HG02798 (cell line): ENCODE measurements around the gene RREB1.

Experiments
- ATAC-seq: cut with Tn5 transposase; IDR thresholded peaks from one replicate; pipeline ENCODE4 v1.9.1; 2021; ENCODE audit warnings: mild to moderate bottlenecking; ENCODE audit not compliant: unreplicated experiment, poor library complexity

RREB1 gene

DNA sequence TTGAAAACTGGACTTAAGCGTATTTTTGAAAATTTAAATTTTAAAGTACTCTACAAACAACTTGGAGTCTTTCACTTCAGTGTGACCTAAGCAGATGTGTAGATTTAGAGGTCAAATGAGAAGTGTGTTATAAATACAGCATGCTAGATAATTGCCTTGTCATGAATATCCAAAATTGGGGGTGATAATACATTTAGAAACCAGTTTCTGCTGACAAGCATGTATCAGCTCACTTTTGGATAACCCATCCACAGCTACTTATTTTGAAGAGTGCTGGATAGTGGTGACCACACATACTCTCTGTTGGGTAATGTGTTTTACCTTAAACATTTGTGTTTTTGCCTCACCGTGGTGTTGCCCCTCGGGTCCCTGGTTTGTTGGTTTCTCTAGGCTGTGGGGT lies 14.9 kb downstream of the RREB1 start:
- ATAC-seq, result no peak

DNA sequence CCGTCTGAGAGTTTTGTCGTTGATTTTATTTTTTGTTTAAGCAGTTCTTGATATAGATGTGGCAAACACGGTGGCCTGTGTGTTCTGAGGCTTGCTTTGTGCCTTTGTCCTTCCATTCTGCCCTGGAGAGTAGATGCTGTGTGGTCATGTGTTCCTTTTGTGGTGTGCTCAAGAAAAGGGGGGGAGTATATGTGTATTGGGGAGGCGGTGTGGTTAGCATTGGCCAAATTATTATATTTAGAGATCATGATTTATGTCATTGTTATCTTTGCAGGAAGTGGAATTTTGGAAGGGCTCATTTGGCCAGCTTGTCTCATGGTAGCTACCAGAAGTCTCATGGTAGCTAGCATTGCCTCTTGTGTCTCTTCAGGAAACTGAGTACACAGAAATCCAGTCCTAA lies 16.4 kb downstream of the RREB1 start:
- no peak for ATAC-seq

DNA sequence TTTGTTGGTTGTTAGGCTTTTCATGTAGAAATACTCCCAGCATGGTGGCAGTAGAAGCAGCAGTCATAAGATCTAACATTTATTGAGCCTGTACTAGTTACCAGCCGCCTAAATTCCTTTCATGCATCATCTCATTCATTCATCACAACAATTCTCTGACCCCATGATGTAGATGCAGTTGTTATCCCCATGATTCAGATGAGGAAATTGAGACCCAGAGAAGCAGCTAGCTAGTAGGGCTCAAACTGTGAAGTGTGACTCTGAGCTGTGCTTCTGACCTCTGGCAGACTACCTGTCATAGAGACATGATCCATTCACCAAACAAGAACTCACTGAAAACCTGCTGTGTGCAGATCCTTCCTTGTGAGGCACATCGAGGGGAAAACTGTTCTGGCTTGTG lies 16.9 kb downstream of the RREB1 start:
- no peak for ATAC-seq

DNA sequence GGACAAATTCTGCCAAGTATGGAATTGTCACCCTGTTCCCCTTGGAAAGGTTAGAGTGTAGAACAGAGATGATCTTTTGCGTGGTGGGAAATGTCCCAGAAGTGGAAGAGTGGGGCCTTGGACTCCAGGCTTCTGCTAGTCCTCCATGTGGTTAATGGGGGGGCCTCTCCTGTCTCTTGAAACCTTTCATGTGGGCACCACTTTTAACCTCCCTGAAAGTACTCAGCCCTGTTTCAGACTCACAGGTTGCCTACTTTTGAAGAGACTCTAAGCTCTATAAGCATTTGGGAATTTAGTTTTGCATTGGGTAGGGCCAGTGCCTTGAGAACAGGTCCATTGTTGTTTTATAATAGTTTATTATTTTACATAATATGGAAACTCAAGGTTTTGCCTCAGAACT lies 17.5 kb downstream of the RREB1 start:
- ATAC-seq, result no peak

DNA sequence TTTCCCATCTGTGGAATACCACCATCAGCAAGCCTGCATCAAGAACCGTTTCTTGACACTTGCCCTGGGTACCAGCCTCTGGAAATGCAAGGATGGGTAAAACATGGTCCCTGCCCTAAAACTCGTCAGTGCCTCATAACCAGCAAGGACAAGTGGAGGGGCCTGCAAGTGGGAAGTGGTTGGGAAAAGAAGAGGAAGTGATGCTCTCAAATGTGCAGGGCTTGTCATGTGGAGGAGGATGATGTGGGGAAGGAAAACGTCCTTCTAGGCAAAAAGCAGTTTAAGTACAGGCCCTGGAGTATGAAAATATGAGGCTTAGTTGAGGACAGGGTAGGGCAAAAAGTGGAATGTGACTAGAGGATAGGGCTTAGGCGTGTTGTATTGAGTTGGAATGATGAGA lies 19.0 kb downstream of the RREB1 start:
- ATAC-seq, result no peak

DNA sequence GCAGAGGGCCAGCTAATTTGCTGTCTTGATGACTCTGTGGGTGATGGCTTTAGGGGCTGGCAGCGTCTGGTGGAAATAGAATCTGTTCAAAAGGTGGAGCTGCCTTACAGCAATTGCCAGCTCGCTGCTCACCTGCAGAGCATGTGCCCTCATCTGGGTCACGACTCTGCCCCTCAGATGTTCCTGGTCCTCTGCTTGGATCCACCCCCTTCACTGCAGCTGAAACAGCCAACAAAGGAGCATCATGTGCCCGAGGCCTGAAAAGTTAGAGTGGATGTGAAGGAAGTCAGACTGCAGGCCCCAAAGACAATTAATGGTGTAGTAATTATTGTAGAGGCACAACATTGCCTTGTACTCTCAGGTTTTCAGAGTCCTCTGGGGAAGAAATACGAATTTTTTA lies 19.9 kb downstream of the RREB1 start:
- no peak for ATAC-seq

DNA sequence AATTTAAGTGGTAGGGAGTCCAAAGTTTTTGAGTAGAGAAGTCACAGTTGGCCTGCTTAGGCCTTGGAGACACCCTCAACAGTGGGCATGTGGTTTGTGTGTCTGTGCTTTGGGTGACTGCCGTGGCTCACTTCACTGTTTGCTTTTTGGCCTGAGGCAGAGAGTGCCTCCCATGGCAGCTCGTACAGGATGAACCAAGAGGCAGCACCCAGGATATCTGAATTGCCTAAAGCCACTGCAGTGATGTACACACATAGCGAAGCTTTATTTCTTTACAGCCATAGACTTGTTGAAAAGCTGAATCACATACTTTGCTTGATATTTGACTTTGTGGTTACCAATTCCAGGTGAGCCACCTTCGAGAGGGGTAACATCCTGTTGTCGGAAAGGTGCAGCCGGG lies 21.6 kb downstream of the RREB1 start:
- ATAC-seq, result no peak

DNA sequence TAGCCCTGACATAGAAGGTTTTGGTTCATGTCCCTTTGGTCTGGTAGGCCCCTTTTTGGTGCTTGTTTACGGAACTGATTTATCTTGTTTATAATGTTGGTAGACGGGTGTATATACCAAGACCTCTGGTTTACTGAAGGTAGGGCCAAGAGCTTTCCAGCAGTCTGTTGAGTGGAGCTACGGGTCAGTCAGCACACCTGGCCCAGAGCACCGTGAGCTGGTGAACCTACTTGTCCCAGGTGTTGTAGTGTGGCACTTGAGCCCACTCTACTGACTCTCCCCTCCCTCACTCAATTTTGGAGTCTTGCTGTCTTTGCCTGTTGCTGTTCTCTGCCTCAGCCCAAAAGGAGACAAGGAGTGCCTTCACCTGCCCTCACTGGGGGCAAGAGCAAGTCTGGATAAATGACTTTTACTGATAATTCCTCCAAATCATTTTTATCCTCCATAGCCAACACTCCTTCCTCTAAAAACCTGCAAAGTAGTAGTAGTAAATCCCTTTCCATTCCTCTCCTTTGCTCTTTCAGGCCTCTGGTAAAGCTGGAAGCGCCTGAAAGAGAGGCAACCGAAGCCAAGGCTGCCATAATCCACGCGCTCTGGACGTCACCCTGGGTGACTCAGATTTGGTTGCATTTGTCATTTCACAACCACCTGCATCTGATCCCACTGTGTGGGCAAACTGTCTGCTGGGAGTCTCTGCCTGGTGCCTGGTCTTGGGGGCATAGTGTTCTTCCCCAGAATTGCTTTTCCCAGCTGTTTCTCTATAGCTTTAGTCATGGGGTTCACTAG lies 22.2 kb downstream of the RREB1 start:
- no peak for ATAC-seq

DNA sequence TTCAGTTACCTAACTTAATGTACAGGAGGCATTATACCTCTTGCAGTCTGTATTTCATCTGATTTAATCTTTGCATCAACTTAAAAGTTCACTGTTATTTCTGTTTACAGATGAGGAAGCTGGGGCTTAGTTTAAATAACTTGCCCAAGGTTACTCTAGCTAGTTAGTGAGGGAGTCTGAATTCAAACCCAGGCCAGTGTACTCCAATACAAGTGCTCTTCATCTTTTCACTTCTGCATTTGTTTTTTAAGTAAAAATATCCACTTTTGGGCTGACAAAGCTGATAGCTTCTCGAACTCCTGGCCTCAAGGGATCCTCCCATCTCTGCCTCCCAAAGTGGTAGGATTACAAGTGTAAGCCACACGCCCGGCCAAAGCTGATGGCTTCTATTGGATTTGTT lies 23.6 kb downstream of the RREB1 start:
- no peak for ATAC-seq

DNA sequence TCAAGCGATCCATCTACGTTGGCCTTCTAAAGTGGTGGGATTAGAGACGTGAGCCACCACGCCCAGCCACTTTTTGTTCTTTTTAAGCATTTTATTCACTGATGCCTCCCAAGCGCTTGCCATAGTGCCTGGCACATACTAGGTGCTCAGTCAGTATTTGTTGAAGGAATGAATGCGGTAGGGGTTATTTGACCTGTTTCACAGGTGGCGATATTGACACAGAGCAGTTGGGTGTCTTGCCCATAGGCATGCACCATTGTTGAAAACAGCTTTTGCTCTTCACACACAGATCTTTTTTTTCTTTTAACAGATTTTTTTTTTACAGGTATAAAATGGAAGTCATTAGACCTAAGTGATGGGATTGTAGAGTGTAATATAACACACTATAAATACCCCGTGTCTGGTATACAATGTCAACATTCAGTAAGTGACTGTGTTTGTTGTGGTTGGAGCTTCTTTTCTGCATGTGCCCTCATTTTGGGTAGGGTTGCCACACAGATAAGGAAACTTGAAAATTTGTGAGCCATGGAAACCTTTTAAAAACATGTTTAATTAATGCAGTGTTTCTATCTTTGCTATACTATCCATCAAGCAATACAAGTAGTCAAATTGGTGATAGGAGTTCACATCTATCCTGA lies 24.8 kb downstream of the RREB1 start:
- no peak for ATAC-seq

DNA sequence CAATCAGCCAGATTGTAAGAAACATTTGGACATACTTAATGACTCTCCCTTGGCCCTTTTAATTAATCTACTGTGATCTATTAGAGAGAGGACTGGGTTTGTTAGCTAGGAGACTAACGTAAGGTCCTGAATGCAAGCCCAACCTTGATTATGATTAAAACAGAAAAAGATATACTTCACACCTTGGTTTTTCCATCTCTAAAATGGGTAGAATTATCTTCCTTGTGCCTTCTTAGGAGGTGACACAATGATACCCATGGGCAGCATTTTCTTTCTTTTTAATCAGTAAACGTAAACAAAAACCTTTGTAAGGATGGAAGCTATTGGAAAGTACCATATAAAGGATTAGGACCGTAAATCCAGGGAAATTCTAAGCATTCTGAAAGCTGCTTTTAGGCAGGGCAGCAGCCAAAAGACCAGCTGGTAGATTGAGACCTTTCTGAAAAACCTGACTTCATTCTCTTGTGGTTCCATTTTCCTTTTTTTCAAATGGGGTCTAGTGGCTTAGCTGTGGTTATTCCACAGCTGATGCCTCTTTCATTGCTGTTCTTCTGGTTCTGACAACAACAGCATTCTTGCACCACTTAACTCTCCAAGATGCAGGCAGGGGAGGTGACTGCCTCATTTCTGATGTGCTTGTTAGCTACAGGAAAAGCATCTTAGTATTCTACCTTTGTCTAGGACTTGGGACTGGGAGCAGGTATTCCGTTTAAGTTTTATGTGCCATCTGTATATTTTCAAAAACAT lies 27.4 kb downstream of the RREB1 start:
- ATAC-seq, result no peak

DNA sequence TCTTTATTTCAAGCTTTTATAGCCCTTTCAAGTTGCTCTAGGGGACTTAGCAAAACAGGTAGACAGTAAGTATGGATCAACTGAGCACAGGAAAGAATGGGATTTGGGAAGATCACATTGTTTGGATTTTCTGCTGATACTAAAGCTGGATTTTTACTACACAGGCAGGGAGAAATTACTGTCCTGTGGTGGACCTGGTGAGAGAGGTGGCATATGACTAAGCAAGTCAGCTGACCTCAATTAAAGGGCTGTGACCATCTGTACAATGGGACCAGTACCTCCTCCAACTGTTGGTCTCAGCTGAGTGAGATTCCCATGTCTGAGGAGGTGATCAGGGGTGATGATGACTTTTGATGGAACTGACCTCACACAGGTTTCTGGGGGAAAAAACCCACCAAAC lies 28.0 kb downstream of the RREB1 start:
- no peak for ATAC-seq

DNA sequence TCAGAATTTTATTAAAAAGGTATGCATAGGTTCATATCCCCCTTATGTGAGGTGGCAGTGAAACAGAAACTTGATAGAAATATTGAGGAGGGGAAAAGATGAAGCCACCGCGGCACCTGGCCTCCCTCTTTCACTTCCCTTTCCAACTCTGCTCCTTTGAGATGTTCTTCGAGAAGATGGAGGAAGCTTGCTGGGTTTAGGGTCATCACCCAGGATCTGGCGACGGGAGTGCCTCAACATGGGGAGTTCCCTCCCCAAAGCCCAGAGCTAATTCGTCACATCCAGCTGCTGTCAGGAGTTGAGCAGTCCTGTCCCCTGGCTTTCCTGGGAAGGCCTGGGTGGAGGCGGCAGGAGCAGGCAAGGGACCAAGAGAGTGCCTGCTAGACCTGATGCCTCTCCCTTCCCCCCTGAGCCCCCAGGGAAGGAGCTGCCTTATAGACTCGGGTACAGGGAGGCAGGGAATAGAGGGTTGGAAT lies 29.1 kb downstream of the RREB1 start:
- peak; percentile 43 for ATAC-seq

DNA sequence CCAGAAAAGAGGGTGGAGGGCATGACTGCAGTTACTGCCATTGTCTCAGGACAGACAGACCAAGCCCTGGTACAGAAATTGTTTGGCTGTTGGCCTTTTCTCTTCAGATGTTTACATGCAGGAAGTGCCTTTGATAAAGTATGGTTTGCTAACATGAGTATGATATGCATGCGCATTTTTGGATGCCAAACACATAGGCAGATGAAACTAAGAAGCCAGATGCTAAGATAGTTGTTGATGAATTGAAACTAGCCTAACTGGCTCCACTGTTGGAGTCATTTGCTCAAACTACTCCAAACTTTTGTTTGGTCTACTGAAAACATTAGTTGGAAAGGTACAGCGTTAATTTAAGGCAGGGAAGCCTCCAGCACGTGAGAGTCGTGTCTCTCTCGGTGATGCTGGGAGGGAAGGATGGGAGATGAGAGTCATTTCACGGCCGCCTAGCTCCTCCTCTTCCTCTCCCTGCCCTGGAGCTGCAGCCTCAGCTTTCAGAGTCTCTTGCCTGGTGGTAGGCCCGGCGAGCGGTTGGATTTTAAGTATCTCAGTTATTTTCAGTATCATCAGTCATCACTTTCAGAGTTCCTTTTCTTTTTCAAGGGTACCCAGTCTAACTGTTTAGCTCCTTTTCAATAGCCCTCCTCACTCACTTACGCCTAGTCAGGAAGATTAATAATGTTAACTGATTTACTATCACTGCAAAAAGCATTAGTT lies 29.7 kb downstream of the RREB1 start:
- ATAC-seq, result peak; percentile 44

DNA sequence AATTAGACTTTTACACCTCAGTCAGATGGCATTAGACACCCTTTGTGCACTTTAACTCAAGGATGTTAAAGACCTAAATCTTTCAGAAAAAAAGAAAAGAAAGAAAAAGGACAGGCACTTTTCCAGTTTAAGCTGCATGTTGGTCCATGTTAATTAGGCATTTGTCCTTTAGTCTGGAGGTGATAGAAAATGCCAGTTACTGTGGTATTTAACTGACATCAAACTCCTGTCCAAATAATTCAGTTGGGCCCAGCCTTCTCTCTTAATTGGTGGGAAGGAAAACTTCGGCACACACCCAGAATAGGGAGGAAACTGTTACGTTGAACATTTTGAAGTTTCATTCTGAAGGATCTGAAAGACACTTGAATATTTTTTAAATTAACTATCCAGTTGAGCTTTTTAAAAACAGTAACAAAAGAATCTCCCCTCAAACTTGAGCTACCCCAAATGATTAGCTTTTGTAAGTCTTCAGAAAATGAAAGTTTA lies 30.3 kb downstream of the RREB1 start:
- ATAC-seq, result no peak

DNA sequence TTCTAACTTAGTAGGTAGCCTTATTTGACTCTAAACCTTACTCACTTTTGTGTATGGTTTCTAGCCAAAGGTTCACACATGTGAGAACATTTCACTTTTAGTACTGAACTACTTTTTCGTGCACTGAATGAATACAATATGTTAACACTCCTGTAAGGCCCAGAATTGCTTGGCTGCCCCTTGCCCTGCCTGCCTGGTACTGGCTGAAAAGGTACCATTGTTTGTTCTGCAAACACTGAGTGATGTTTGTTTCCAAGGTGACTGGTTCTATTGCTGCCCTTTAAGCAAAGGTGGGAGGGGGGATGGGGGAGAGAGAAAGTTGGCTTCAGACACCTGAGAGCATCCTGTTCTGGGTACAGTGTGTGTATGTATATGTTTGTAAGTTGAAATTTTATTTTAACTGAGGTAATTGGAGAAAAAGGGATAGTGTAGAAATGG lies 31.2 kb downstream of the RREB1 start:
- no peak for ATAC-seq

DNA sequence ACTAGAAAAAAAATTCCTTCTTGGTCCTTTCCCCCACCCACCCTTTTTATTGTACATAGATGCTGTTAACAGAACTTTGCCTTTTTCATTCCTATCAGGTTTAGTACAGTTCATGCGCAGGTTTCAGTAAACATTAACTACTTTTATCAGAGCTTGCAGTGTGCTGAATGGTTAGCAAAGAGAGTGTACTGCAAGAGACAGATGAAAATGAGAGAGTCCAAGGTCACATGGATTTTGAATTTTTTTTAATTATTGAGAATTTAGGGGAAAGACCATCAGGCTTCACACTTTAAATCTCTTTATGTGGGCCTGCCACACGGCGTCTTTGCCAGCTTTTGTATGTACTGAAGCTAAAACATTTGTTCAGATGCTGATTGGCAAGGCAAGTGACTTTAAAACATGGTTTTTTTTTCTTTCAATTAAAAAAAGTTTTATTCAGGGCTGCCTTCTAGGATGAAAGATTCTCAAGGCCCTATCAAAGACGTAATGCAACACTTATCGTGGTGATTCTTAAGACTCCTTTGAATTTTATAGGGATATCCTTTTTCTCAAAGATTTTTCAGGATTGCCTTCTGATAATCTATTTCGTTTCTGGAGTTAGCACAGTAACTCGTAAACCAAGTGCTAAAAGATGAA lies 32.2 kb downstream of the RREB1 start:
- no peak for ATAC-seq

DNA sequence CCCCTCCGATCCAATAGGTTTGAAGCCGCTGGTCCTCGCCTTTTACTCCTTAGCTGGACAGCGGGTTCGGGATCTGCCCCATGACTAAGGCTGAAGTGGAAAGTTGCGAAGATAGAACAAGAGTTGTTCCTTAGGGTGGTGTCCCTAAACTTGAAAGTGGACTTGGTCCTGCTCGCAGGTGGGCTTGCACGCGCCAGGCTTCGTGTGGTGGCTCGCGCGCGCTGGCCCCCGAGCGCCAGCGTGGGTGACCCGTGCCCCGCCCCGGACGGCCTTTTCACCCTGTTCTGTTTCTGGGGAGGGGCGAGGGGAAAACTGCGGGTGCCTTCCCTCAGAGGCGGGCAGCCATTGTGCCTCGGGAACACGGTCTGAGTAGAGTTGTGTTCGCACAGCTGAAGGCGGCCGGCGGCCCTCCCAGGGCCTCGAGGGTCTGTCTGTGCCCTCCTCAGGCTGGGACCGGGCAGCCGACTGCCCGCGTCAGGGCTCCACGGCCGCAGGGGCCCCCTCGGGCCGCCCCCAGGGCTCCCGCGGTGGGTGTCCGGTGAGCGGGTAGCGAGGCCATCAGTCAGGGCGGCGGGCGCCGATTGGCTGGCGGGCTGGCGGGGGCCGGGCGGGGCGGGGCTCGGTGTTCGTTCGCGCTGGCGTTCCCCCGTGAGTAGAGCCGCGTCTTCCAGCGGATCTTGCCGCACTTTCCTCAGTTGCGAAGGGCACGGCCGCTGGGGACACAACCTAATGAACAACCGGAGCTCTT lies 33.0 kb downstream of the RREB1 start:
- ATAC-seq, result peak; percentile 68

DNA sequence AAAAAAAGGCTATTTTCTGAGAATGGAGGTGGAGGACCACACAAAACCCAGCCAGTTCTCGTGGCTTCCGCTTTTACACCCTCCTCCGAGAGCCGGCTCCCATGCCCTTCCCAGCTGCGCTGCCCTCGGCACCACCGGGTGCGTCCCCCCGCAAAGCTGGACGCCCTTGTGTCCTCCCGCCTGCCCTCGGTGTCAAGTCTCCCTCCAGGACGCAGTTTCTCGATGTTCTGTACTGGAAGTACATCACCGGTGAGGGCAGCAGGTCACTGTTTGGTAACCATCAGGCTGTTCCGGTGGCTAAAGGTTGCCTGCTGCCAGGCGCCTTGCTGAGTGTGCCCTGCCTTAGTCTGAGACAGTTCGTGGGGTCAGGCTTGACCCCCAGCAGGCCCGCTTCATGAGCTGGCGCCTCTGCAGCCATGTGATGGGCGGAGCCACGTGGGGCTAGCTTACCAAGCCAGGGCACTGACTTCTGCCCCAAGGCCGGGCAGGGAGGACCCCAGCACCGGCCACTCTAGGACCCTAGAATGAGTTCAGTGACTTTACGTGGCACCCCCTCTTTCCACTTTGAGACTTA lies 34.6 kb downstream of the RREB1 start:
- no peak for ATAC-seq
